Stimulated activated CD8-positive, alpha-beta memory T cell treated with anti-CD3 and anti-CD28 coated beads, Interleukin-12 subunit alpha, Interleukin-12 subunit beta, amount 100 ng/mL, for 1 hour (primary cell): ENCODE measurements around the gene CFAP77.

Experiments
- DNase-seq: peaks from one replicate; pipeline ENCODE4 v3.0.0-alpha.2; 2020; ENCODE audit warnings: low read depth

Gene CFAP77

GRCh38 chr9:132489536-132489935 lies 79.5 kb downstream of the CFAP77 start:
- no peak for DNase-seq

- no peak for DNase-seq
Observed at GRCh38 chr9:132494857-132495256, 84.8 kb downstream of the CFAP77 start.

GRCh38 chr9:132497731-132498130 lies 87.7 kb downstream of the CFAP77 start:
- DNase-seq: no peak

GRCh38 chr9:132498531-132499210 lies 88.7 kb downstream of the CFAP77 start:
- no peak for DNase-seq

- DNase-seq: no peak
Observed at GRCh38 chr9:132499251-132499650, 89.2 kb downstream of the CFAP77 start.

GRCh38 chr9:132500193-132500592 lies 90.2 kb downstream of the CFAP77 start:
- no peak for DNase-seq

GRCh38 chr9:132502480-132502879 lies 92.5 kb downstream of the CFAP77 start:
- no peak for DNase-seq

GRCh38 chr9:132503116-132503515 lies 93.1 kb downstream of the CFAP77 start:
- no peak for DNase-seq

GRCh38 chr9:132504488-132504887 lies 94.5 kb downstream of the CFAP77 start:
- no peak for DNase-seq

- no peak for DNase-seq
Observed at GRCh38 chr9:132505991-132506655, 96.1 kb downstream of the CFAP77 start.

- DNase-seq: no peak
Observed at GRCh38 chr9:132506977-132507669, 97.1 kb downstream of the CFAP77 start.

GRCh38 chr9:132507670-132508469 lies 97.9 kb downstream of the CFAP77 start:
- DNase-seq: peak; percentile 42

GRCh38 chr9:132509928-132510874 lies 100.2 kb downstream of the CFAP77 start:
- no peak for DNase-seq

GRCh38 chr9:132511191-132511999 lies 101.4 kb downstream of the CFAP77 start:
- DNase-seq: no peak

GRCh38 chr9:132513416-132513815 lies 103.4 kb downstream of the CFAP77 start:
- DNase-seq: no peak

GRCh38 chr9:132514011-132514744 lies 104.2 kb downstream of the CFAP77 start:
- no peak for DNase-seq

GRCh38 chr9:132514821-132515220 lies 104.8 kb downstream of the CFAP77 start:
- DNase-seq: no peak

- DNase-seq: no peak
Observed at GRCh38 chr9:132516301-132516700, 106.3 kb downstream of the CFAP77 start.

GRCh38 chr9:132516911-132517310 lies 106.9 kb downstream of the CFAP77 start:
- DNase-seq: no peak
